Effector memory CD4-positive, alpha-beta T cell (primary cell): ENCODE results near the gene ADSL.

Experiments used
- DNase-seq, 3 donors: peaks; one replicate each; pipeline ENCODE4 v3.0.0-alpha.2; 2020
- H3K27ac ChIP-seq: 2 replicates; pipeline ENCODE4 v1.7.0; 2013; ENCODE audit warnings: mild to moderate bottlenecking, low read length, moderate library complexity; ENCODE audit not compliant: insufficient read depth, poor library complexity, severe bottlenecking
- H3K27me3 ChIP-seq: replicated peaks from 2 replicates; pipeline ENCODE4 v1.7.0; 2013; ENCODE audit warnings: mild to moderate bottlenecking, low read length; ENCODE audit not compliant: insufficient read depth, control insufficient read depth, poor library complexity, severe bottlenecking
- H3K36me3 ChIP-seq: 2 replicates; pipeline ENCODE4 v1.7.0; 2013; ENCODE audit warnings: mild to moderate bottlenecking, low read length, moderate library complexity; ENCODE audit not compliant: control insufficient read depth, insufficient read depth
- H3K4me1 ChIP-seq: 2 replicates; pipeline ENCODE4 v1.7.0; 2013; ENCODE audit warnings: low read length, mild to moderate bottlenecking; ENCODE audit not compliant: control insufficient read depth, insufficient read depth, poor library complexity, severe bottlenecking
- H3K4me3 ChIP-seq: 2 replicates; pipeline ENCODE4 v1.7.0; 2013; ENCODE audit warnings: low read length, low read depth, mild to moderate bottlenecking; ENCODE audit not compliant: insufficient read depth, poor library complexity, severe bottlenecking
- H3K9me3 ChIP-seq: 2 replicates; pipeline ENCODE4 v1.7.0; 2013; ENCODE audit warnings: mild to moderate bottlenecking, low read length, moderate library complexity; ENCODE audit not compliant: control insufficient read depth

Gene ADSL

DNA sequence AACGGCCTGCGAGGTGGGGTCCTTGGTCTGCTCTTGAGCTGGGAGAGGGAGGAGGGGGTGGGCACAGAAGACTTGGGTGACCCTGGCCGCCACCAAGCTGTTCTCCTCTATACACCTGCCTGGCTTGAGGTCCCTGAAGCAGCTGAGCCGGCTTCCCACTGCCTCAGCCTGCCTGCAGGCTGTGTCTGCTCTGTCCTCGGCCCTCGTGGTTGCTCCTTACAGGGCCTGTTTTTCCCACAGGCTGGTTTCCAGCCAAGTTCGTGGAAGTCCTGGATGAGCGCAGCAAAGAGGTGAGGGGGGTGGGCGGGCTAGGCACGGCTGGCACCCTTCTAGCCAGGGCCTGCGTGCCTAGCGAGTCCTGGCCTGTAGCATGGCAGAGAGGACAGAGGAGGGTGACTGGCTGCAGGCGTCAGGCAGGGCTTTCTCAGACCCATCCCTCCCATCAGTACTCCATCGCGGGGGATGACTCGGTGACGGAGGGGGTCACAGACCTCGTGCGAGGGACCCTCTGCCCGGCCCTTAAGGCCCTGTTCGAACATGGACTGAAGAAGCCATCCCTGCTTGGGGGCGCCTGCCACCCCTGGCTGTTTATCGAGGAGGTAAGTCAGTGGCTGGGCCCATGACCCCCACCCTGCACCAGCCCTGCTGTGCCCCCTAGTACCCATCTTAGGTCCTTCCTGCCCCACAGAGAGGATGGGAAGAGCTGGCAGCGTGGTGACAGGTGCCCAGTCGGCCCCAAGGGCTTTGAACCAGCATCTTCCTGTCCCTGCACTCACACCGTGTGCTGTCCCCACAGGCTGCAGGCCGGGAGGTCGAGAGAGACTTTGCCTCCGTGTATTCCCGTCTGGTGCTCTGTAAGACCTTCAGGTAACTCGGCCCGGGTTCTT is 61.8 kb downstream of the ADSL start:
- H3K36me3 ChIP-seq, result peaks cover 79% of the 10 kb centered on the region

DNA sequence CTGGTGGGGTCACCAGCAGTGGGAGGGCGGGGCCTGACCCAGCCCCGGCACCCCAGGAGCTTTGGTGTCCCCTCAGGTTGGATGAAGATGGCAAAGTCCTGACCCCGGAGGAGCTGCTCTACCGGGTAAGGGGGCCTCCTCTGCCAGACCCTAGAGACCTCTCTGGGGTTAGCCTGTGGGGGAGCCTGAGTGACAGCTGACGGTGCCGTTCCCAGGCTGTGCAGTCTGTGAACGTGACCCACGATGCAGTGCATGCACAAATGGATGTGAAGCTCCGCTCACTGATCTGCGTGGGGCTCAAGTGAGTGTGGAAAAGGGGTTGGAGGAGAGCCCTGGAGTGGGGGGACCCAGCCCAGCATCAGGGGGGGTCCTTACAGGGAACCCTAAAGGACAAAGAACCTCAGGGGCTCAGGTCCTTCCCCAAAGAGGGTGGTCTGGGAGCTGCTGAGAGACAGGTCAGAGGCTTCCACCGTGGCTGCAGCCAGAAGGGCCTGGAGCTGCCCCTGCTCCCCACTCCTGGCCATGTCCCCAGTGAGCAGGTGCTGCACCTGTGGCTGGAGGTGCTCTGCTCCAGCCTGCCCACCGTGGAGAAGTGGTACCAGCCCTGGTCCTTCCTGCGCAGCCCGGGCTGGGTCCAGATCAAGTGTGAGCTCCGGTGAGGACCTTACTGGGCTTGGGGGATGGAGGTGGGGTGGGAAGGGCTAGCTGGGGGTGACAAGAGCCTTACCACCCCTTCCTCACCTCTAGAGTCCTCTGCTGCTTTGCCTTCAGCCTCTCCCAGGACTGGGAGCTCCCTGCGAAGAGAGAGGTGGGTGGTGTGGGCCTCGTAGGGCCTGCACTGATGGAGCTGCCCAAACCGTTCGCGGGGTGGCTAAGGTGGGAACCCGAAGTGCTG is 62.7 kb downstream of the ADSL start:
- H3K27me3 ChIP-seq, result no peaks in the 10 kb centered on the region
- peaks cover 79% of the 10 kb centered on the region for H3K36me3 ChIP-seq
- no peak overlapping the region for H3K4me3 ChIP-seq
- no peaks in the 10 kb centered on the region for H3K9me3 ChIP-seq
- no peaks in the 10 kb centered on the region for H3K4me1 ChIP-seq
- H3K27ac ChIP-seq, result no peak overlapping the region
- DNase-seq, result no peak

More for the DNA sequence above, 61.8 kb downstream of the ADSL start:
- no peaks in the 10 kb centered on the region for H3K27me3 ChIP-seq
- no peak overlapping the region for H3K4me3 ChIP-seq
- no peak overlapping the region for H3K27ac ChIP-seq
- peaks cover 7% of the 10 kb centered on the region for H3K4me1 ChIP-seq
- no peak for DNase-seq
- no peaks in the 10 kb centered on the region for H3K9me3 ChIP-seq

DNA sequence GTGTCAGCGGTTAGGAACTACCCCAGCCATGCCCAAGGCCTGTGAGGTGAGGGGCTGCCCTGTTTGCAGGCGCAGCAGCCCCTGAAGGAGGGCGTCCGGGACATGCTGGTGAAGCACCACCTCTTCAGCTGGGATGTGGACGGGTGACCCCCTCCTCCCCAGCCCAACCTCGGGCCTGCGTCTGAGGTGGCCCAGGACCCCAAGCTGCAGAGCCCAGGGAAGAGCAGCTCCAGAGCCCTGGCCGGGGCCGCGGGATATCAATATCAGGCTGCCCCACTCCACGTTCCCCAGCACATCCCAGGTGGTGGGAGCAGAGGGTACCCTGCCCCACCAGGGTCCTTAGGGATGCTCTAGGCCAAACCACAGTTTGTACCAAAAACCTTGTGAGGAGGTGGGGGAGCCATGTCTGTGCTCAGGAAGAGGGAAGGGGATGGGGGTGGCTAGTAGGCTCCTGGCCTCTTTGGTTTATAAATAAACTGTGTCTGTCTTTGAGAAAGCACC is 63.4 kb downstream of the ADSL start:
- Histone ChIP-seq H3K27me3 (no peaks in the 10 kb centered on the region), H3K4me1 (no peaks in the 10 kb centered on the region), H3K4me3 (no peak overlapping the region), H3K27ac (no peak overlapping the region), H3K36me3 (peaks cover 77% of the 10 kb centered on the region), H3K9me3 (no peaks in the 10 kb centered on the region)
- no peak for DNase-seq

DNA sequence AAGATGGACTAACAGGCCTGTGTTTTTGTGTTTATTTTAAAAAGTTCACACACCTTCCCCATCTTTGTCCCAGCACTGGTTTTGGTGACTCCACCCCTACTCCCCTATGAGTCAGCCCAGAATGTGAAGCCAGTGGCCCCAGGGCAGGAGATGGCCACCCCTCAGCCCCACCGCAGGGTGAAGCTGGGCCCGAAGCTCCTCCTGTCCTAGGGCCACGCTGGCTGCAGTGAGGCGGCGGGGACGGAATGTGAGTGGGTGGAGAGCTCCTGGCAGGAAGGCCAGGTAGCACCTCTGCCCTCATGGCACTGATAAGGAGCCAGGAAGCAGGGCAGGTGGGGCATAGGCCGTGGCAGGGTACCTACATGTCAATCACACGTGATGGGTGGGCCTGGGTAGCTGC is 64.0 kb downstream of the ADSL start:
- H3K9me3 ChIP-seq, result no peaks in the 10 kb centered on the region
- DNase-seq, result no peak

DNA sequence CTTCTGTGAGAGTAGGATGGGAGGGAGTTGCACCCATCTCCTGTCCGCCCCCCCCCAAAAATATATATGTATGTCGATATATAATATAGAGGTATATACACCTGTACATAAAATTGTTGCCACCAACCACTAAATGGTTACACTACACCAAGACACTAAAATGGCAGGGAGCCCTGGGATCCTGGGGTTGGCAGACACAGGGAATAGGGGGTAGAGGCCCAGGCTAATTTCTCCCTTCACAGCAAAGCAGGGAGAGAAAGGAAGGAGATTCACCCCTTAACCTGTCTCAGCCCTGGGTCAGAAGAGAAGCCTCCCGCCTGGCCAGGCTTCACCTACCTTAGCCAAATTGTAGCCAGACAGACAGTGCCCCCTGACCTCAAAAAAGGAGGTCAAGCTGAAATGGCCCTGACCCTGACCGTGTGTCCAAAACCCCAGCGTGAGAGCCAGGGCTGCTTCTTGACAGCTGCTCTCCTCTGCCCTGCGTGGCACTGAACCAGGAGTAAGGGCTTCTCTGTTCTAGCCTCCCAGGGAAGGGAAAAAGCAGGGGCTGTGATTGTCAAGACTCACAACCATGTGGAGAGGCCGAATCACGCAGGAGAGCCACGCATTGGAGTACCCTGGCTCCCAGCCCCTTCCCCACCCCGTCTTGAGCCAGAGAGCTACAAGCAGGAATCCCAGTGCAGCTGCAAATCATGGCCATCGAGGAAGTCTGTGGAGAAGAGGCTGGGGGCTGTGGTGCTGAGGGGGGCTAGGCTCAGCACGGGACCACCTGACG is 64.6 kb downstream of the ADSL start:
- no peaks in the 10 kb centered on the region for H3K9me3 ChIP-seq
- no peaks in the 10 kb centered on the region for H3K27me3 ChIP-seq
- no peak for DNase-seq
- peaks cover 65% of the 10 kb centered on the region for H3K36me3 ChIP-seq
- peaks cover 7% of the 10 kb centered on the region for H3K4me1 ChIP-seq
- H3K27ac ChIP-seq, result no peak overlapping the region
- H3K4me3 ChIP-seq, result no peak overlapping the region

More for the DNA sequence above, 64.0 kb downstream of the ADSL start:
- H3K27ac ChIP-seq, result no peak overlapping the region
- peaks cover under 1% of the 10 kb centered on the region for H3K4me1 ChIP-seq
- no peak overlapping the region for H3K4me3 ChIP-seq
- peaks cover 72% of the 10 kb centered on the region for H3K36me3 ChIP-seq
- no peaks in the 10 kb centered on the region for H3K27me3 ChIP-seq

DNA sequence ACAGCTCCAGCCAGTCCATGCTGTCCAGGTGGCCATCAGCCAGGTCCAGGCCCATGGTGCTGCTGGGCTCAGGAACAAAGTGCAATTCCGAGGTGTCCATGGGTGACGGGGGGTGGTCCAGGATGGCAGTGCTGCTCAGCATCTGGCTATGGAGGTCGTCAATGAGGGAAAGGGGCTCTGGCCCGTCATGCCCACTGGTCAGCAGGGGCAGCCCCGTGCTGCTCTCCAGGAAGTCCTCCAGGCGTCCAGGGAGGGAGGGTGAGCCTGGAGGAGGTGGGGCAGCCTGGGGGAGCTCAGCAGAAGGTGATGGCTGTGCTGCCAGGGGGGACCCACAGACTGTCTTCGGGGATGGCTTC is 65.2 kb downstream of the ADSL start:
- H3K27me3 ChIP-seq, result no peaks in the 10 kb centered on the region
- H3K36me3 ChIP-seq, result peaks cover 64% of the 10 kb centered on the region
- DNase-seq, result no peak
- peaks cover 8% of the 10 kb centered on the region for H3K4me1 ChIP-seq
- H3K9me3 ChIP-seq, result no peaks in the 10 kb centered on the region
- H3K27ac ChIP-seq, result no peak overlapping the region
- no peak overlapping the region for H3K4me3 ChIP-seq

DNA sequence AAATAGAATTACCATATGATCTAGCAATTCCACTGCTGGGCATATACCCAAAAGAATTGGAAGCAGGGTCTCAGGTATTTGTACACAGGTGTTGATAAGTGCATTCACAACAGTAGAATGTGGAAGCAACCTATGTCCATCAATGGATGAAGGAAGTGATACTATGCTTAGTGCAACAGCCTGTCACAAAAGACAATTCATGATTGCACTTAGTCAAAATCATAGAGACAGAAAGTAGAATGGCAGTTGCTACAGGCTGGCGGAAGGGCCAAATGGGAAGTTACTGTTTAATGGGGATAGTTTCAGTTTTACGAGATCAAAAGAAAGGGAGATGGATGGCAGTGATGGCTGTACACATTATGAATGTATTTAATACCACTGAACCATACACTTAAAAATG is 66.1 kb downstream of the ADSL start:
- no peak for DNase-seq
- Histone ChIP-seq H3K27ac (no peak overlapping the region), H3K4me1 (peaks cover 8% of the 10 kb centered on the region), H3K27me3 (no peaks in the 10 kb centered on the region), H3K36me3 (peaks cover 64% of the 10 kb centered on the region), H3K4me3 (no peak overlapping the region), H3K9me3 (no peaks in the 10 kb centered on the region)

DNA sequence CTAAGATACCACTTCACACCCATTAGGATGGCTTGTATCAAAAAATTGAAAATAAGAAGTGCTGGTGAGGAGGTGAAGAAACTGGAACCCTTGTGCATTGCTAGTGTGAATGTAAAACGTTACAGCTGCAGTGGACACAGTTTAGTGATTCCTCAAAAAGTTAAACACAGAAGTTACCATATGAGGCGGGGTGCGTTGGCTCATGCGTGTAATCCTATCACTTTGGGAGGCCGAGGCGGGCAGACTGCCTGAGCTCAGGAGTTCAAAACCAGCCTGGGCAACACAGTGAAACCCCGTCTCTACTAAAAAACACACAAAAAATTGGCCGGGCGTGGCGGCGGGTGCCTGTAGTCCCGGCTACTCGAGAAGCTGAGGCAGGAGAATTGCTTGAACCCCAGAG is 67.6 kb downstream of the ADSL start:
- Histone ChIP-seq H3K36me3 (peaks cover 64% of the 10 kb centered on the region), H3K9me3 (no peaks in the 10 kb centered on the region), H3K4me1 (peaks cover 8% of the 10 kb centered on the region), H3K4me3 (no peak overlapping the region), H3K27me3 (no peaks in the 10 kb centered on the region), H3K27ac (no peak overlapping the region)
- no peak for DNase-seq

DNA sequence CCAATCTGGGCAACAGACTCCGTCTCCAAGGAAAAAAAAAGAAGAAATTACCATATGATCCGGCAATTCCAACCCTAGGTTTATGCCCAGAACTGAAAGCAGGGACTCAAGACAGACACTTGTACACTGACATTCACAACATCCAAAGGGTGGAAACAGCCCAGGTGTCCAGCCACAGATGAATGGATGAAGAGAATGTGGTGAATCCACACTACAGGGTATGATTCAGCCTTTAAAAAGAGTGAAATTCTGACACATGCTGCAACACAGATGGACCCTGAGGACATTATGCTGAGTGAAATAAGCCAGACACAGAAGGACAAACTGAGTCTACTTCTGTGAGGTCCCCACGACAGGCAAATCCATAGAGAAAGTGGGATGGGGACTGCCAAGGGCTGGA is 68.0 kb downstream of the ADSL start:
- Histone ChIP-seq H3K36me3 (peaks cover 64% of the 10 kb centered on the region), H3K9me3 (no peaks in the 10 kb centered on the region), H3K4me1 (peaks cover 8% of the 10 kb centered on the region), H3K27ac (no peak overlapping the region), H3K4me3 (no peak overlapping the region), H3K27me3 (no peaks in the 10 kb centered on the region)
- no peak for DNase-seq
